ENCODE measurements around the gene THRB.

- TF ChIP-seq CTCF (IDR thresholded peaks at IDR 0.05; ENCODE audit: low read depth, low read length) (no peak), MYC (IDR thresholded peaks at IDR 0.05; ENCODE audit: low read depth, low read length) (no peak), POLR2A (IDR thresholded peaks at IDR 0.05; ENCODE audit: extremely low read depth, insufficient read length) (no peak), MAX (IDR thresholded peaks at IDR 0.05; ENCODE audit: low read depth, low read length) (no peak)
Observed at GRCh38 chr3:24495326-24495994, 810 bp upstream of the THRB start.
